Measurements from ENCODE around the gene RPE65. TPM values are rescaled to one million over a fixed set of nuclear protein-coding genes. Genes with fewer than 3 reads are reported as not detected.

The RPE65 gene
- total RNA-seq, 4 donors from 2014 or later = 3.5 TPM; not detected in 3

GRCh38 chr1:68442006-68442405 is 7.7 kb downstream of the RPE65 start:
- intact Hi-C loops (cut with DNase I; ENCODE audit: low total_unique reads) = no loop called here
- TF ChIP-seq CTCF (IDR thresholded peaks at IDR 0.05) = no peak
- TF ChIP-seq POLR2A (IDR thresholded peaks at IDR 0.05) = no peak
- DNase-seq = no peak
- Histone ChIP-seq H3K4me1 (no peaks in the 10 kb centered on the region), H3K36me3 (no peaks in the 10 kb centered on the region), H3K27me3 (no peaks in the 10 kb centered on the region), H3K9me3 (no peaks in the 10 kb centered on the region), H3K4me3 (no peak overlapping the region), H3K27ac (no peak overlapping the region)

GRCh38 chr1:68438310-68438709 is 11.4 kb downstream of the RPE65 start:
- no peaks in the 10 kb centered on the region for H3K36me3 ChIP-seq
- H3K9me3 ChIP-seq = no peaks in the 10 kb centered on the region
- H3K4me3 ChIP-seq = no peak overlapping the region
- no peaks in the 10 kb centered on the region for H3K4me1 ChIP-seq
- no peak for TF ChIP-seq CTCF (IDR thresholded peaks at IDR 0.05)
- TF ChIP-seq POLR2A (IDR thresholded peaks at IDR 0.05) = no peak
- no peak for DNase-seq
- no peak overlapping the region for H3K27ac ChIP-seq
- no peaks in the 10 kb centered on the region for H3K27me3 ChIP-seq
- intact Hi-C loops (cut with DNase I; ENCODE audit: low total_unique reads) = no loop called here

- no peak for DNase-seq
- Histone ChIP-seq H3K9me3 (no peaks in the 10 kb centered on the region), H3K36me3 (no peaks in the 10 kb centered on the region), H3K4me1 (no peaks in the 10 kb centered on the region), H3K27me3 (no peaks in the 10 kb centered on the region), H3K27ac (no peak overlapping the region), H3K4me3 (no peak overlapping the region)
- intact Hi-C loops (cut with DNase I; ENCODE audit: low total_unique reads) = no loop called here
- no peak for TF ChIP-seq POLR2A (IDR thresholded peaks at IDR 0.05)
- no peak for TF ChIP-seq CTCF (IDR thresholded peaks at IDR 0.05)
Observed at GRCh38 chr1:68433395-68433794, 16.4 kb downstream of the RPE65 start.

GRCh38 chr1:68431076-68431475 is 18.7 kb downstream of the RPE65 start:
- intact Hi-C loops (cut with DNase I; ENCODE audit: low total_unique reads) = no loop called here
- Histone ChIP-seq H3K9me3 (no peaks in the 10 kb centered on the region), H3K27ac (no peak overlapping the region), H3K4me3 (no peak overlapping the region), H3K36me3 (no peaks in the 10 kb centered on the region), H3K4me1 (no peaks in the 10 kb centered on the region), H3K27me3 (no peaks in the 10 kb centered on the region)
- DNase-seq = no peak
- TF ChIP-seq POLR2A (IDR thresholded peaks at IDR 0.05) = no peak
- TF ChIP-seq CTCF (IDR thresholded peaks at IDR 0.05) = no peak

GRCh38 chr1:68429233-68429808 is 20.4 kb downstream of the RPE65 start:
- Histone ChIP-seq H3K27me3 (no peaks in the 10 kb centered on the region), H3K9me3 (no peaks in the 10 kb centered on the region), H3K4me1 (no peaks in the 10 kb centered on the region), H3K36me3 (peaks cover 0 to 3% of the 10 kb centered on the region in 2 donors), H3K4me3 (no peak overlapping the region), H3K27ac (no peak overlapping the region)
- TF ChIP-seq CTCF (IDR thresholded peaks at IDR 0.05) (no peak), POLR2A (IDR thresholded peaks at IDR 0.05) (no peak)
- DNase-seq = no peak
- intact Hi-C loops (cut with DNase I; ENCODE audit: low total_unique reads) = no loop called here
